ENCODE measurements around the gene SRGAP1.
A peak's percentile ranks its signal among the peaks of the same experiment; 100 is the strongest.
"Not testable (repeated sequence)": the region's sequence is repeated elsewhere in the genome, so short reads cannot be mapped to it uniquely, and the experiment has no call there.

SRGAP1 gene

DNA sequence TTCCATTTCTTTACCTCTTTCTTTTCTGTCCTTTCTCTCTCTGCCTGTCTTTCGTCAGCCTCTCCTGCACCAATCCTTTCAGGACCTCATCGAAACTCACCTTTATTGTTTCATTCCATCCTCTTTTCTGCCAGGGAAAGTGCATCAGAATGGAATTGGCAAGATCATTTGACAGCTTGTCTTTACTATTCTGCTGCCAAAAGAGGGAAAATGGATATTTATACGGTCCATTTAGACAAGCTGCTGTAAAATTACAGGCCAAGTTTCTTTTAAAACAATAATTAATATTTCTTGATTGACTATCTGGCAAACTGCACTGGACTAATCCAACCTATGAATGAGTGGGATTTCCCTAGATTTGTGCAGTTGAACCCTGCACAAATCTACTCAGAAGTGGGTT, 7.6 kb upstream of the SRGAP1 start:
- TF ChIP-seq CTCF (IDR thresholded peaks at IDR 0.05; ENCODE audit: insufficient read depth, low read depth, low read length, missing control alignments): no peak

GRCh38 chr12:63838411-63838810, 6.1 kb upstream of the SRGAP1 start:
- TF ChIP-seq CTCF (IDR thresholded peaks at IDR 0.05; ENCODE audit: insufficient read depth, low read depth, low read length, missing control alignments): no peak
- DNase-seq (ENCODE audit: low read depth): no peak

More for the DNA sequence above, 7.6 kb upstream of the SRGAP1 start:
- H3K4me3 ChIP-seq (ENCODE audit: low read depth, low read length): no peak overlapping the region
- no peak for DNase-seq (ENCODE audit: low read depth)

GRCh38 chr12:63841011-63841410, 3.5 kb upstream of the SRGAP1 start:
- no peak for DNase-seq (ENCODE audit: low read depth)
- H3K4me3 ChIP-seq (ENCODE audit: low read depth, low read length): no peak overlapping the region
- no peak for TF ChIP-seq CTCF (IDR thresholded peaks at IDR 0.05; ENCODE audit: insufficient read depth, low read depth, low read length, missing control alignments)

More at GRCh38 chr12:63838411-63838810, 6.1 kb upstream of the SRGAP1 start:
- no peak overlapping the region for H3K4me3 ChIP-seq (ENCODE audit: low read depth, low read length)

- no peak overlapping the region for H3K4me3 ChIP-seq (ENCODE audit: low read depth, low read length)
- TF ChIP-seq CTCF (IDR thresholded peaks at IDR 0.05; ENCODE audit: insufficient read depth, low read depth, low read length, missing control alignments): no peak
- no peak for DNase-seq (ENCODE audit: low read depth)
Measured at GRCh38 chr12:63841571-63841970, 2.9 kb upstream of the SRGAP1 start.

DNA sequence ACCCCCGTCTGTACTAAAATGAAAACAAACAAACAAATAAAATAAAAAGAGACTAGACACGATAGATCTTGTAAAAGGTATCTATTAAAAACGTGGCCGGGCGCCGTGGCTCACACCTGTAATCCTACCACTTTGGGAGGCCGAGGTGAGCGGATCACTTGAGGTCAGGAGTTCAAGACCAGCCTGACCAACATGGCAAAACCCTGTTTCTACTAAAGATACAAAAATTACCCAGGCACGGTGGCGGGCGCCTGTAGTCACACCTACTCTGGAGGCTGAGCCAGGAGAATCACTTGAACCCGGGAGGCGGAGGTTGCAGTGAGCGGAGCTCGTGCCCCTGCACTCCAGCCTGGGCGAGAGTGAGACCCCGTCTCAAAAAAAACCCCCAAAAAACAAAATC, 1.8 kb upstream of the SRGAP1 start:
- H3K4me3 ChIP-seq (ENCODE audit: low read depth, low read length); DNase-seq (ENCODE audit: low read depth): not testable (repeated sequence)

DNA sequence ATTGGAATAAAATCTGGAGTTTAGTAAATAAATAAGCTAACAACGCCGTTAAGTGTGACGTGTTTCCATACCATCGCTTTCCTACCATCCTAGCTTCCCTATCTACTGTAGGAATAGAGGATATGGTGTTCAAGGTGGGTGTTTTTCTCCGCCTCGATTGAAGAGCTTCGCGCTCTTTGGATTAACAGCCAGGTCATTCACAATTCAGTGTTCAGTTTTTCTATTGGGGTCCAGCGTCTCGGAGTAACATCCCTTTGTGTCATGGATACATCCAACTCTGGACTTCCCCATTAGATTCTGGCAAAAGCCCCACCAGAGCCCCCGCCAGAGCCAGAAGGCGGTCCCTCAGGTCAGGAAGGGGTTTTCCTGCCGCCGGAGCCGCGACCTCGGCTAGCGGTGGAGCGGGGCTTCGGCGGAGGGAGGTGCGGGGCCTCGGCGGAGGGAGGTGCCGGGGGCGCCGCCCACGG, 1.2 kb upstream of the SRGAP1 start:
- no peak for TF ChIP-seq CTCF (IDR thresholded peaks at IDR 0.05; ENCODE audit: insufficient read depth, low read depth, low read length, missing control alignments)

GRCh38 chr12:63843721-63844390, 644 bp upstream of the SRGAP1 start:
- TF ChIP-seq CTCF (IDR thresholded peaks at IDR 0.05; ENCODE audit: insufficient read depth, low read depth, low read length, missing control alignments): peak; percentile 97
- H3K4me3 ChIP-seq (ENCODE audit: low read depth, low read length): peak overlapping the region; percentile 77
- DNase-seq (ENCODE audit: low read depth): peak; percentile 94

More for the DNA sequence above, 1.2 kb upstream of the SRGAP1 start:
- peak overlapping the region; percentile 77 for H3K4me3 ChIP-seq (ENCODE audit: low read depth, low read length)
- DNase-seq (ENCODE audit: low read depth): no peak
